Vagina (tissue), 2 donors: ENCODE data around the gene MXD4. TPM values are rescaled to one million over a fixed set of nuclear protein-coding genes. Genes with fewer than 3 reads are reported as not detected.
"Not testable (repeated sequence)": the region's sequence is repeated elsewhere in the genome, so short reads cannot be mapped to it uniquely, and the experiment has no call there.

ENCODE experiments used
- DNase-seq, 2 donors: peaks; one replicate each; pipeline ENCODE4 v3.0.0-alpha.2; 2017; ENCODE audit errors: extremely low spot score in 2 of 2
- H3K27ac ChIP-seq: fragments of 200-600 bp; sonication (generic); one replicate; pipeline ENCODE4 v1.5.1; 2019
- H3K27me3 ChIP-seq: fragments of 200-600 bp; sonication (generic); one replicate; pipeline ENCODE4 v1.5.1; 2019
- H3K36me3 ChIP-seq, 2 donors: fragments of 200-600 bp; sonication (generic); one replicate each; pipeline ENCODE4 v1.5.1; 2017 to 2019
- H3K4me1 ChIP-seq: fragments of 200-600 bp; sonication (generic); one replicate; pipeline ENCODE4 v1.5.1; 2019
- H3K4me3 ChIP-seq, 2 donors: fragments of 200-600 bp; sonication (generic); 1 replicate in 1 of 2; 2 replicates in 1 of 2; pipeline ENCODE4 v1.5.1; 2016 to 2019
- H3K9me3 ChIP-seq: fragments of 200-600 bp; sonication (generic); one replicate; pipeline ENCODE4 v1.5.1; 2019
- POLR2A ChIP-seq, 2 donors: fragments of 450-650 bp; IDR thresholded peaks; one replicate each; pipeline ENCODE4 v1.6.1; 2017; ENCODE audit warnings: antibody characterized with exemption in 2 of 2, mild to moderate bottlenecking in 2 of 2, moderate library complexity in 2 of 2
- POLR2AphosphoS5 ChIP-seq, 2 donors: sonication (generic); formaldehyde crosslinking; IDR thresholded peaks; one replicate each; pipeline ENCODE4 v1.9.0; 2017; ENCODE audit warnings: antibody characterized with exemption in 2 of 2, mild to moderate bottlenecking in 2 of 2, low read depth in 1 of 2; ENCODE audit not compliant: insufficient read depth in 1 of 2
- intact Hi-C: fragments of 100-400 bp; cut with DNase I; formaldehyde crosslinking; loops from one replicate; pipeline ENCODE4 v1.15.1; 2023
- total RNA-seq: library from RNA; depleted of rRNA; stranded (reverse); fragments of >200 nt; gene quantifications from one replicate; pipeline ENCODE4 v1.2.3, GENCODE V29; 2016
- TF ChIP-seq, protein P1 (sequence below), 3 experiments: fragments of 450-650 bp in 2 of 3; fragments of 200-600 bp in 1 of 3; sonication (generic) in 1 of 3; IDR thresholded peaks; one replicate each; pipeline ENCODE4 v1.5.1; 2017 to 2019; ENCODE audit warnings: antibody characterized with exemption in 3 of 3, mild to moderate bottlenecking in 2 of 3, moderate library complexity in 2 of 3

Gene MXD4
- total RNA-seq, 1 donor from 2014 or later, result 27.5 TPM

DNA sequence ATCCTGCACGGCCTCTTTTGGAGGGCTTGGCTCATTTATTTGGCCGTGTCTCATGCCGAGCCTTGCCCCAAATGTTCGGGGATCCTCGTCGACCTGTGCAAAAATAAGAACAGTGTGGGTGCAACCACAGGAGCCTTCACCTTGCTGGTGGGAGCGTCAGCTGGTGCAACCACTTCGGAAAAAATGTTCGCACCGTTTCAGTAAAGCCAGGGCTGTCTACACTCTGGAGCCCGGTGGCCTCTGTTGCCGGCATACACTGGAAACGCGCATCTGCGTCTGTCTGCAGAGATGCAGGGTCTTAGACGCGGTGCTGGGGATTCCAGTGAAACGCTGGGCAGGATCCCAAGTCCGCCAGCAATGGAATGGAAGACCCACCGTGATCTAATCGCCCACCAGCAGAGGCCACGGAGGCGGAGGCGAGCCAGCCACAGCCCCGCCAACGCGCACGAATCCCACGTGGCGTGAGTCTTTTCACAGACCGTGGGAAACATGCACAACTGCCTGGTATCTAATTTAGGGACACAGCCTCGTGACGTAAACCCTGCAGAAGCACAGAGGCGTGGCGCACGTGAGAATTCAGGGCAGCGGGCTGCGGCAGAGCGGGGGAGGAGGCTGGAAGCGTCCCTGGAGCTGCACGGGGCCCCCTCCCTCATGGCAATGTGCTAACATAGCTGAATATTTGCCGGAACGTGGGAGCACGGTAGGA lies 13.8 kb upstream of the MXD4 start:
- intact Hi-C loops, result no loop called here
- Histone ChIP-seq H3K9me3 (no peaks in the 10 kb centered on the region), H3K27ac (no peak overlapping the region), H3K4me1 (no peaks in the 10 kb centered on the region), H3K4me3 (no peak overlapping the region), H3K36me3 (no peaks in the 10 kb centered on the region), H3K27me3 (no peaks in the 10 kb centered on the region)
- no peak for DNase-seq
- TF ChIP-seq POLR2A (IDR thresholded peaks at IDR 0.05) (no peak), POLR2AphosphoS5 (IDR thresholded peaks at IDR 0.05; ENCODE audit: insufficient read depth in 1 of 2, low read depth in 1 of 2) (no peak)
- TF ChIP-seq, protein P1, sequence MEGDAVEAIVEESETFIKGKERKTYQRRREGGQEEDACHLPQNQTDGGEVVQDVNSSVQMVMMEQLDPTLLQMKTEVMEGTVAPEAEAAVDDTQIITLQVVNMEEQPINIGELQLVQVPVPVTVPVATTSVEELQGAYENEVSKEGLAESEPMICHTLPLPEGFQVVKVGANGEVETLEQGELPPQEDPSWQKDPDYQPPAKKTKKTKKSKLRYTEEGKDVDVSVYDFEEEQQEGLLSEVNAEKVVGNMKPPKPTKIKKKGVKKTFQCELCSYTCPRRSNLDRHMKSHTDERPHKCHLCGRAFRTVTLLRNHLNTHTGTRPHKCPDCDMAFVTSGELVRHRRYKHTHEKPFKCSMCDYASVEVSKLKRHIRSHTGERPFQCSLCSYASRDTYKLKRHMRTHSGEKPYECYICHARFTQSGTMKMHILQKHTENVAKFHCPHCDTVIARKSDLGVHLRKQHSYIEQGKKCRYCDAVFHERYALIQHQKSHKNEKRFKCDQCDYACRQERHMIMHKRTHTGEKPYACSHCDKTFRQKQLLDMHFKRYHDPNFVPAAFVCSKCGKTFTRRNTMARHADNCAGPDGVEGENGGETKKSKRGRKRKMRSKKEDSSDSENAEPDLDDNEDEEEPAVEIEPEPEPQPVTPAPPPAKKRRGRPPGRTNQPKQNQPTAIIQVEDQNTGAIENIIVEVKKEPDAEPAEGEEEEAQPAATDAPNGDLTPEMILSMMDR (IDR thresholded peaks at IDR 0.05), result no peak

DNA sequence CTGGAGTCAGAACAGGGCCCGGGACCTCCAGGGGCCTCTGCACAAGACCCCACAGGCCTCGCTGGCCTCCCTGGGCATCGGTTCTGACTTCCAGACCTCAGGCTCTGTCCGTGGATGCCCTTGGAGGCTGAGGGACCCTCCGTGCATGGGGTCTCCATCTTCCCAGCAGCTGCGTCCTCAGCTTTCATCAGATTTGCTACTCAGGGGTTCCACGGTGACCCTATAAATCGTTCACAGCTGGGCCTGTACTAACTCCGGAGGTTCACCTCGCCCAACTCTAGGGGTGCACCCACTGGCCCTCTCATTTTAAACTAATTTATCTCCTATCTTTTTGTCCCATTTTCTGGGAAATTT lies 13.1 kb upstream of the MXD4 start:
- H3K27me3 ChIP-seq, intact Hi-C loops: not testable (repeated sequence)

DNA sequence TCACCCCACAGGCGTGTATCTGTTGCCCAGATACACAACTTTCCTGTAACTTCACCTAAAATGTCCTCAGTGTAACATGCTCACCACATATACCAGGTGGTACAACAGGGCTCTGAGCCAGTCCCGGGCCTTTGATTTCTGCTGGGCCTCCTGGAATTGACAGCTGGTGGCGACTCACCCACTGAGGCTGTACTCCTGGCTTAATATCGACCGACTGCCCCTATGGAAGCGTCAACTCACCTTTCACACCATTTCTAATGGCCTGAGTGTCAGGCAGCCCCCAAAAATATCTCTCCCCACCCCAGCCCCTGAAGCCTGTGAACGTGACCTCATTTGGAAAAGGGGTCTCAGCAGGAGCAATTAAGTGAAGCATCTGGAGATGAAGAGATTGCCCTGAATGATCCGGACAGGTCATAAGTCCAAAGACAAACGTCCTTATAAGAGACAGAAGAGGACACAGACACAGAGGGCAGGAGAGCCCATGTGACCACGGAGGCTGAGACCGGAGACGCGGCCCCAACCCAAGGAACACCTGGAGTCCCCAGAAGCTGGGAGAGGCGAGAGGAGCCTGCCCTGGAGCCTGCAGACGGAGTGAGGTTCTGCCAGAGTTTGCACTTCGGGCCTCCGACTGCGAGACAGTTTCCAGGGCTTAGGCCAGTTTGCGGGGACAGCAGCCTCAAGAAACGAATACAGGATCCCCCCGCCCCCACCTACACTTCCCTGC lies 12.6 kb upstream of the MXD4 start:
- H3K27me3 ChIP-seq, result no peaks in the 10 kb centered on the region
- no peaks in the 10 kb centered on the region for H3K9me3 ChIP-seq
- no peak overlapping the region for H3K4me3 ChIP-seq
- no peak for DNase-seq
- intact Hi-C loops, result no loop called here
- TF ChIP-seq POLR2AphosphoS5 (IDR thresholded peaks at IDR 0.05; ENCODE audit: insufficient read depth in 1 of 2, low read depth in 1 of 2) (no peak), POLR2A (IDR thresholded peaks at IDR 0.05) (no peak)
- TF ChIP-seq, protein P1 (IDR thresholded peaks at IDR 0.05), result no peak
- no peaks in the 10 kb centered on the region for H3K4me1 ChIP-seq
- no peaks in the 10 kb centered on the region for H3K36me3 ChIP-seq
- H3K27ac ChIP-seq, result no peak overlapping the region

More for the DNA sequence above, 13.1 kb upstream of the MXD4 start:
- H3K4me3 ChIP-seq, H3K4me1 ChIP-seq, H3K27ac ChIP-seq, H3K9me3 ChIP-seq, H3K36me3 ChIP-seq, DNase-seq: not testable (repeated sequence)

DNA sequence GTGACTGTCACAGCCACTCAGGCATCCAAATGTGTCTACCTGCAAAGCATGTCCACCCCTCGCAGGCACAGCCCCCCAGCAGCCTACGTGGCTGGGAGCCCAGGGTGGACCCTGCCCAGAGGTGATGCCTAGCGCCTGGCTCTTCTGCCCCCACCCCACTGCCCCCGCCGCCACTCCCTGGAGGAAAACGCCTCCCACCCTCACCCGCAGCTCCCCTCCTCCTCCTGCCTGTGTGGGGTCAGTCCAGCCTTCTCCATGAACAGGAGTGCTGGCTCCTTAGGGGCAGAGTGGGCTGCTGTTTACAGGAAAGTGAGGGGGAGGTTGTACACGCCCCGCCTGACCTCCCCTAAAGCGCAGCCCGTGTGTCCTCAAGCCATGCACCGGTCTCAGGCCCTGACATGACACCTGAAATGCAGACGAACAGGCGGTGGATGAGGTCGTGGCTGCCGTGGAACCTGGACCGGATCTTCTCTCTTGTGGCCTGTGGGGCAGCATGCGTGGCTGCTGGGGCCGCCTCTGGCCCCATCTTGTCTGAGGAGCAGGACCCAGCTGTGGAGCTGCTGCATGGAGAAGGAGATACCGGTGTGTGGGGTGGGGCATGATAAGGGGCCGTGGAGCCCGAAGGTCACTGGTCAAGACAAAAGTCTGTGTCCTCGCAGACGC lies 11.9 kb upstream of the MXD4 start:
- Histone ChIP-seq H3K4me1 (no peaks in the 10 kb centered on the region), H3K9me3 (no peaks in the 10 kb centered on the region), H3K27me3 (no peaks in the 10 kb centered on the region), H3K4me3 (no peak overlapping the region), H3K27ac (no peak overlapping the region), H3K36me3 (no peaks in the 10 kb centered on the region)
- intact Hi-C loops, result no loop called here
- no peak for DNase-seq
- no peak for TF ChIP-seq POLR2AphosphoS5 (IDR thresholded peaks at IDR 0.05; ENCODE audit: insufficient read depth in 1 of 2, low read depth in 1 of 2)
- TF ChIP-seq POLR2A (IDR thresholded peaks at IDR 0.05), result no peak
- TF ChIP-seq, protein P1 (IDR thresholded peaks at IDR 0.05), result no peak

DNA sequence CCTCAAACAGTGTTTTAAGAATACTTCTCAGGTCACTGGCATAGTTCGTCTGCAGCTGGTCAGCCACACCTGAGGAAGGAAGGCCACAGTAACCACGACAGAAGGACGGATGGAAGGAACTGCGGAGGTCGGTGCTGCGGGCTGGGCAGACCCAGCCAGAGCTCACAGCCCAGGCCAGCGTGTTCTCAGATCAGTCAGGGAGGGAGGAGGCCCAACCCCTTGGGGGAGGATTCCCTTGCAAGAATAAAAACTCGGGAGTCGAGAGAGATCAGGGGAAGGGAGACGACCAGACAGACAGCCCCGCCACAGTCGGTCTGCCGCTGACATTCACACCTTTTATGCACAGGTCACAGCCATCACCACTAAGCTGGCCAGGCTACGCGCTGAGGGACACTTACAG lies 11.3 kb upstream of the MXD4 start:
- no peak overlapping the region for H3K4me3 ChIP-seq
- intact Hi-C loops, result no loop called here
- TF ChIP-seq POLR2A (IDR thresholded peaks at IDR 0.05) (no peak), POLR2AphosphoS5 (IDR thresholded peaks at IDR 0.05; ENCODE audit: insufficient read depth in 1 of 2, low read depth in 1 of 2) (no peak)
- TF ChIP-seq, protein P1 (IDR thresholded peaks at IDR 0.05), result no peak
- no peaks in the 10 kb centered on the region for H3K36me3 ChIP-seq
- H3K27ac ChIP-seq, result no peak overlapping the region
- no peak for DNase-seq
- no peaks in the 10 kb centered on the region for H3K27me3 ChIP-seq
- H3K9me3 ChIP-seq, result no peaks in the 10 kb centered on the region
- H3K4me1 ChIP-seq, result no peaks in the 10 kb centered on the region
